ENCODE measurements around the gene MGAT3.

- peak; percentile 84 to 85 for TF ChIP-seq CTCF (IDR thresholded peaks at IDR 0.05; ENCODE audit: extremely low read depth in 1 of 2, insufficient read depth in 1 of 2, low read depth in 1 of 2, low read length in 2 of 2)
- TF ChIP-seq POLR2AphosphoS5 (IDR thresholded peaks at IDR 0.05; ENCODE audit: insufficient read depth, low read depth, low read length), result no peak
- TF ChIP-seq POLR2A (IDR thresholded peaks at IDR 0.05; ENCODE audit: low read depth, low read length), result no peak
- no peak for TF ChIP-seq EZH2 (IDR thresholded peaks at IDR 0.05; ENCODE audit: borderline replicate concordance, low read depth, low read length, severe bottlenecking)
- TF ChIP-seq FOS (IDR thresholded peaks at IDR 0.05; ENCODE audit: borderline replicate concordance, insufficient read depth, low read length), result no peak
- TF ChIP-seq MAX (IDR thresholded peaks at IDR 0.05; ENCODE audit: insufficient read depth, insufficient read length), result no peak
- no peak for TF ChIP-seq MYC (IDR thresholded peaks at IDR 0.05; ENCODE audit: low read depth, low read length)
- TF ChIP-seq JUN (IDR thresholded peaks at IDR 0.05; ENCODE audit: borderline replicate concordance, insufficient read depth, insufficient read length, low read depth), result no peak
- no peak for TF ChIP-seq GATA2 (IDR thresholded peaks at IDR 0.05; ENCODE audit: insufficient read depth, insufficient read length, low read depth, low read length)
Observed at GRCh38 chr22:39496131-39496838, 39.5 kb downstream of the MGAT3 start.

Measured in endothelial cell of umbilical vein (primary cell).